ENCODE data around the gene LARGE2.

DNA sequence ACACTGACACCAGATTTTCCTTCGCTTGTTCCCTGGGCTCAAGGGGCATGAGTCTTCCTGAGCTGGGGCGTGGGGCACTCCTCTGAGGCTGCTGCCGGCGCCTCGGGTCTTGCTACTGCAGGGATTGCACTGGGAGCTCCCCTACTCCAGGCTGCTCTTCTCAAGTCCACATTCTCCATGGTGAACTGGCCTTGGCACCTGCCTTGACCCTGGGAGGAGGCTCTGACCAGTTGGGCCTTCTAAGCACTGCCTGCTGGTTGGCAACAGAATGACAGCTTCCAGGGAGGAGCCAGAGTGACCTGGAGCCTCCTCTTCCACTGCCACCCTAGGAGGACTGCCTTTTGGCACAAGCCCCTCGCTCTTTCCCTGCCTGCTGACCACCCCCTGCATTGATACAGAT is 24.9 kb upstream of the LARGE2 start:
- TF ChIP-seq, protein P1, sequence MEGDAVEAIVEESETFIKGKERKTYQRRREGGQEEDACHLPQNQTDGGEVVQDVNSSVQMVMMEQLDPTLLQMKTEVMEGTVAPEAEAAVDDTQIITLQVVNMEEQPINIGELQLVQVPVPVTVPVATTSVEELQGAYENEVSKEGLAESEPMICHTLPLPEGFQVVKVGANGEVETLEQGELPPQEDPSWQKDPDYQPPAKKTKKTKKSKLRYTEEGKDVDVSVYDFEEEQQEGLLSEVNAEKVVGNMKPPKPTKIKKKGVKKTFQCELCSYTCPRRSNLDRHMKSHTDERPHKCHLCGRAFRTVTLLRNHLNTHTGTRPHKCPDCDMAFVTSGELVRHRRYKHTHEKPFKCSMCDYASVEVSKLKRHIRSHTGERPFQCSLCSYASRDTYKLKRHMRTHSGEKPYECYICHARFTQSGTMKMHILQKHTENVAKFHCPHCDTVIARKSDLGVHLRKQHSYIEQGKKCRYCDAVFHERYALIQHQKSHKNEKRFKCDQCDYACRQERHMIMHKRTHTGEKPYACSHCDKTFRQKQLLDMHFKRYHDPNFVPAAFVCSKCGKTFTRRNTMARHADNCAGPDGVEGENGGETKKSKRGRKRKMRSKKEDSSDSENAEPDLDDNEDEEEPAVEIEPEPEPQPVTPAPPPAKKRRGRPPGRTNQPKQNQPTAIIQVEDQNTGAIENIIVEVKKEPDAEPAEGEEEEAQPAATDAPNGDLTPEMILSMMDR (IDR thresholded peaks at IDR 0.05) = no peak
- no peak for TF ChIP-seq POLR2A (IDR thresholded peaks at IDR 0.05)
- TF ChIP-seq EP300 (IDR thresholded peaks at IDR 0.05) = no peak
- TF ChIP-seq POLR2AphosphoS5 (IDR thresholded peaks at IDR 0.05) = no peak

All from suprapubic skin (tissue), 4 donors.